ENCODE data around the gene UGCG.

Gene UGCG

GRCh38 chr9:111980398-111980797 is 83.8 kb downstream of the UGCG start:
- H3K4me3 ChIP-seq (ENCODE audit: low read depth, low read length): no peak overlapping the region
- TF ChIP-seq, protein P1, sequence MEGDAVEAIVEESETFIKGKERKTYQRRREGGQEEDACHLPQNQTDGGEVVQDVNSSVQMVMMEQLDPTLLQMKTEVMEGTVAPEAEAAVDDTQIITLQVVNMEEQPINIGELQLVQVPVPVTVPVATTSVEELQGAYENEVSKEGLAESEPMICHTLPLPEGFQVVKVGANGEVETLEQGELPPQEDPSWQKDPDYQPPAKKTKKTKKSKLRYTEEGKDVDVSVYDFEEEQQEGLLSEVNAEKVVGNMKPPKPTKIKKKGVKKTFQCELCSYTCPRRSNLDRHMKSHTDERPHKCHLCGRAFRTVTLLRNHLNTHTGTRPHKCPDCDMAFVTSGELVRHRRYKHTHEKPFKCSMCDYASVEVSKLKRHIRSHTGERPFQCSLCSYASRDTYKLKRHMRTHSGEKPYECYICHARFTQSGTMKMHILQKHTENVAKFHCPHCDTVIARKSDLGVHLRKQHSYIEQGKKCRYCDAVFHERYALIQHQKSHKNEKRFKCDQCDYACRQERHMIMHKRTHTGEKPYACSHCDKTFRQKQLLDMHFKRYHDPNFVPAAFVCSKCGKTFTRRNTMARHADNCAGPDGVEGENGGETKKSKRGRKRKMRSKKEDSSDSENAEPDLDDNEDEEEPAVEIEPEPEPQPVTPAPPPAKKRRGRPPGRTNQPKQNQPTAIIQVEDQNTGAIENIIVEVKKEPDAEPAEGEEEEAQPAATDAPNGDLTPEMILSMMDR (IDR thresholded peaks at IDR 0.05; ENCODE audit: borderline replicate concordance, insufficient read depth, low read depth, low read length): no peak

DNA sequence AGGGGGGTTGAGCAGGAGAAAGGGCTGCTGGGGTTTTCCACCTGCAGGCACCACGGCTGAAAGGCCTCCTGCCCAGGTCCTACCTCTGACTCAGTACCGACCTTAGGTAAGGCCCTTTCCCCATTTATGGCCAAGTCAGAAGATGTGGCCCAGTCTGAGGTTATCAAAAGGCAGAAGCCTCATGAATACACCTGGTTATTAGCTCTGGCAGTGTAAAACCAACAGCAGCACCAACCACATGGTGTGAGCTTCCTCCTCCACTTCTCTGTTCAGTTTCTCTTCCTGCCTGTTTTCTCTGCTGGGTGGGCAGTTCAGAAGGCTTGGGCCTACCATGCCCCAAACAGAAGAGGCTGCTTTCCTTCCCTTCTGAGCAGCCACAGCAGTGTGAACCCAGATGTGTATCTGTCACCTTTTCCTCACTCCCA is 86.9 kb downstream of the UGCG start:
- TF ChIP-seq, protein P1 (IDR thresholded peaks at IDR 0.05; ENCODE audit: borderline replicate concordance, insufficient read depth, low read depth, low read length): no peak
- no peak overlapping the region for H3K4me3 ChIP-seq (ENCODE audit: low read depth, low read length)

- no peak overlapping the region for H3K4me3 ChIP-seq (ENCODE audit: low read depth, low read length)
- TF ChIP-seq, protein P1 (IDR thresholded peaks at IDR 0.05; ENCODE audit: borderline replicate concordance, insufficient read depth, low read depth, low read length): no peak
Observed at GRCh38 chr9:111984086-111984802, 87.6 kb downstream of the UGCG start.
